Activated CD4-positive, alpha-beta T cell treated with anti-CD3 and anti-CD28 coated beads, Interleukin-2, amount 50 U/mL, for 1 hour (primary cell): Measurements from ENCODE around the gene MAP4.
"Not testable (repeated sequence)": the region's sequence is repeated elsewhere in the genome, so short reads cannot be mapped to it uniquely, and the experiment has no call there.

Experiments
- DNase-seq: peaks from one replicate; pipeline ENCODE4 v3.0.0-alpha.2; 2020

Gene MAP4

GRCh38 chr3:48013288-48013980, 2.8 kb downstream of the MAP4 start:
- DNase-seq, result no peak

DNA sequence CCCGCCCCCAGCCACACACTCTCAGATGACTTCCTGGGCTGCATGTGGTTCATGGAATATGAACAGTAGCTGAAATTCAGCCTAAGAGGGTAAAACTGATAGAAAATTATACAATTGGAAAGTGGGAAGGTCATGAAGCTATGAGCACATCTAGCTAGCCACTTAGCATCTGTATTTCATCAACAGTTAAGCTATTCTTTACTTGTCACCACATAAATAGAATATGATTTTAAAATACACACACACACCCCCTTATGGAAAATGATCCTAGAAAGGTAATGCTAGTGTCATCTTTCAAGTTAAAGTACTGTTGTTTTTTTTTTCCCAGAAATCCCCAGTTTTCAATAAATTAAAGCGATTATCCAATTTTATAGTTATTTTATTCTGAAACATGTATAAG, 3.6 kb downstream of the MAP4 start:
- no peak for DNase-seq

GRCh38 chr3:48008066-48008465, 8.2 kb downstream of the MAP4 start:
- not testable (repeated sequence) for DNase-seq

- not testable (repeated sequence) for DNase-seq
Measured at GRCh38 chr3:48007361-48007760, 8.9 kb downstream of the MAP4 start.

DNA sequence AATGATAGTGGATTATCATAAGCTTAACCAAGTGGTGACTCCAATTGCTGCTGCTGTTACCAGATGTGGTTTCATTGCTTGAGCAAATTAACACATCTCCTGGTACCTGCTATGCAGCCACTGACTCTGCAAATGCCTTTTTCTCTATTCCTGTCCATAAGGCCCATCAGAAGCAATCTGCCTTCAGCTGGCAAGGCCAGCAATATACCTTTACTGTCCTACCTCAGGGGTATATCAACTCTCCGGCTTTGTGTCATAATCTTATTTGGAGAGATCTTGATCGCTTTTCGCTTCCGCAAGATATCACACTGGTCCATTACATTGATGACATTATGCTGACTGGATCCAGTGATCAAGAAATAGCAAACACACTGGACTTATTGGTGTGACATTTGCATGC, 9.4 kb downstream of the MAP4 start:
- not testable (repeated sequence) for DNase-seq

DNA sequence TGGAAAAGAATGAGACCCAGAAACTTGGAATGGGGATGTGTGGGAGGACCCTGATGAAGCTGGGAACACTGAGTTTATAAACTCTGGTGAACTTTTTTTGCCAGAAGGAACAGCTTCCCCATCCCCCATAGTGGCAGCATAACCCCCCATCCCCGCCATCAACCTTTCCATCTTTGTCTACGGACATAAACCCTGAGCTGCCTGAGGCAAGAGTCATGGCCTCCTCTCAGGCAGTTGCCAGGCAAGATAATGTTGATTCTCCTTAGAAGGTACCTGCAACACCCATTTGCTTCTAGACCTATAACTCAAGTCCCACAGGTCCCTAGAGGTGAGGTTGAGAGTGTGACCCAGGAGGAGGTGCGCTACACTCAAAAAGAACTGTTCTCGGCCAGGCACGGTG, 11.5 kb downstream of the MAP4 start:
- no peak for DNase-seq

DNA sequence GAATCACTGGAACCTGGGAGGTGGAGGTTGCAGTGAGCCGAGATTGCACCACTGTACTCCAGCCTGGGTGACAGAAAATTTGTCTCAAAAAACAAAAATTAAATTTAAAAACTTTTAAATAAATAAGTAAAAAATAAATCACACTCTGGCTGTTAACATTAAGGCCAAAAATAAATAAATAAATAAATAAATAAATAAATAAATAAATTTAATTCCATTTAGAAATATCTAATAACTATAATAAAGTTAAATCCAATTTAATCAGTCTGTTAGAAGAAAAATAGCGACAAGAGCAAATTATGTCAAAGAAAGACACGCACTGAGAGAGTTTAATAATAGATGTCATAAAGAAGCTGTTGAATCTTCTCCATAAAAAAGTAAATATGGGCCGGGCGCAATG, 13.4 kb downstream of the MAP4 start:
- no peak for DNase-seq

GRCh38 chr3:48001991-48002390, 14.2 kb downstream of the MAP4 start:
- DNase-seq, result no peak

DNA sequence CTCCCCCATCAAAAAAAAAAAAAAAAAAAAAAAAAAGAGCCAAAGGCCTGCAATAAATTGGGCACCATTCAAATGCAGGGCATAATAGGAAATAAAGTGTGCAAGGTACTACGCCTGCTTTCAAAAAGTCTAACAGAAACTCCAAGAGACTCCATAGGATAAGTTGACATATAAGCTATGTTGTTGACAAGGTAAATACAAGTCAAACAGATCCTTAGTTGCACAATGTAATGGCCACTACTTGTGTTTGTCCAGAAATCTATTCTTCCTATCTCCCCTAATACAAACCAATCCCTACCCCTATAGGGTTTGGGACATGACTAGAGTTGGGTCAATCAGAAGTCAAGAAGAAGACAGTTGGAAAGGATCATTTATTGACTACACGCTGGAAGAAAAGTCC, 16.0 kb downstream of the MAP4 start:
- no peak for DNase-seq

DNA sequence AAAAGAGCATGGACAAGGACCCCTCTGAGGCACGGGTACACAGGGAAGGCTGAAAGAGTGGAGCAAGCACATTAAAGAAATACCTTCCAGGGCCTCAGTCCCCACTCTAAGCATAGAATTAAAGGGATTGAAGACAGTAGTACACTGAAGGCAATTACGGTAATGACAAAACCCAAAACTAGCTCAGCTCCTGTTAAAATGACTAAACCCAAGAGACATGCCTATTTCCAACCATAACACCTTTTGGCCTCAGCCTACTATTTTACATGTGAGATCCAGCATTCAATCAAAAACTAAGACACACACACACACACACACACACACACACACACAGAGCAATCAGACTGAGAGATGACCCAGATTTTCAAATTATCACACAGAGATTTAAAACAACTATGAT, 19.8 kb downstream of the MAP4 start:
- DNase-seq, result no peak

- no peak for DNase-seq
Measured at GRCh38 chr3:47994180-47994579, 22.0 kb downstream of the MAP4 start.

DNA sequence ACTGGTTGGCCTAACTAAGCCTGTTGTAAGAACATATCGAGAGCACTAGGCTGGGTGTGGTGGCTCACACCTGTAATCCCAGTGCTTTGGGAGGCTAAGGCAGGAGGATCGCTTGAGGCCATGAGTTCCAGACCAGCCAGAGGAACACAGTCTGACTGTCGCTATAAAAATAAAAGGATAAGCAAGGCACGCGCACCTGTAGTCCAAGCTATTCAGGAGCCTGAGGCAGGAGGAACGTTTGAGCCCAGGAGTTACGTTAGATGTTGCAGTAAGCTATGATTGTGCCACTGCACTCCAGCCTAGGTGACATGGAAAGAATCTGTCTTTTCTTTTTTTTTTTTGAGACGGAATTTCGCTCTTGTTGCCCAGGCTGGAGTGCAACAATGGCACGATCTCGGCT, 24.9 kb downstream of the MAP4 start:
- DNase-seq, result no peak

DNA sequence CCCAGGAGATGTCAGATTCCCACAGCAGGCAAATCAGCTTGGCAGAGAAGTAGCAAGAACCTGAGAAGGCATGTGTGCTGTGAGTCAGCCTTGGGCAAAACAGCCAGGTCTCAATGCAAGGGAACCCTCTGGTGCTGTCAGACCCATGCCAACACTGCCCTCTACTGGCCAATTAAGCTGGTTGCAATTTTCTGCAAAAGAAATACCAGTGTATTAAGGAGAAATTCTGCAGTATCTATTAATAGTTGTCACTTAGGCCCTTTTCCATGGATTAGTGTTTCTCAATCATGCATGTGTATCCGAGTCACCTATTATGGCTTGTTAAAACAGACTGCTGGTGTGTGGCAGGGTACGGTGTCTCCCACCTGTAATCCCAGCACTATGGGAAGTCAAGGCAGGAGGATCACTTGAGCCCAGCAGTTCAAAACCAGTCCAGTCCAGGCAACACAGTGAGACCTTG, 26.2 kb downstream of the MAP4 start:
- DNase-seq, result peak; percentile 65

DNA sequence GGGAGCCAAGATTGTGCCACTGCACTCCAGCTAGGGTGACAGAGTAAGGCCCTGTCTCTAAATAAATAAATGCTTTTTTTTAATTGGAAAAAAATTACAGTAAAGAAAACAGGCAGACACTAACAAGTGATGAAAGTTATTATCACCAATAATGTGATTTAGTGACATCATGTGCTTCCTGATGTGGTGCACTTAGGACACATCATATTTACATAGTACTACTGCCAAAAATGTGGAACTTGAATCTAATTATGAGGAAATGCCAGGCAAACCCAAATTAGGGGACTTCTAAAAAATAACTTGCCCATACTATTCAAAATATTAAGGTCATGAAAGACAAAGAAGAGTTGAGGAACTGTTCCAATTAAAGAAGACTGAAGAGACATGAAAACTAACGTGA, 30.8 kb downstream of the MAP4 start:
- no peak for DNase-seq

DNA sequence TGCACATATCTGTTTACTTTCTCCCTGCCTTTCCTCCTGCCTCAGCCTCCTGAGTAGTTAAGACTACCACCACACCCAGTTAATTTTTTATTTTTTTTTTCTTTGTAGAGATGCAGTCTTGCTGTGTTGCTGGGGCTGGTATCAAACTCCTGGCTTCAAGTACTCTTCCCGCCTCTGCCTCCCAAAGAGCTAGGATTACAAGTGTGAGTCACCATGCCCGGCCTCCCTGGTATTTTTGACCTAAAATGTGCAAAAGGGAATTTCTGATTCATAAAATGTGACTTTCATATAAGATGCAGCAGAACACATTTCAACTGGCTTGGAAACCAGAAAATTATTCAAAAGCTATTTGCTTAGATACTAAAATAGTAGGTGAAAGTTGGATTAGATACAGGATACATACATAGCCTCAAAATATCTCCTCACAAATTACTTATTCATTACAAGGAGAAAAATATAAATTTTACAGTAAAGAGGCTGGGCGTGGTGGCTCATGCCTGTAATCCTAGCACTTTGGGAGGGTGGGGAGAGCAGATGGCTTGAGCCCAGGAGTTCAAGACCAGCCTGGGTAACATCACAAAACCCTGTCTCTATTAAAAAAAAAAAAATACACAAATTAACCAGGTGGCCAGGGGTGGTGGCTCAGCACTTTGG, 32.0 kb downstream of the MAP4 start:
- no peak for DNase-seq

DNA sequence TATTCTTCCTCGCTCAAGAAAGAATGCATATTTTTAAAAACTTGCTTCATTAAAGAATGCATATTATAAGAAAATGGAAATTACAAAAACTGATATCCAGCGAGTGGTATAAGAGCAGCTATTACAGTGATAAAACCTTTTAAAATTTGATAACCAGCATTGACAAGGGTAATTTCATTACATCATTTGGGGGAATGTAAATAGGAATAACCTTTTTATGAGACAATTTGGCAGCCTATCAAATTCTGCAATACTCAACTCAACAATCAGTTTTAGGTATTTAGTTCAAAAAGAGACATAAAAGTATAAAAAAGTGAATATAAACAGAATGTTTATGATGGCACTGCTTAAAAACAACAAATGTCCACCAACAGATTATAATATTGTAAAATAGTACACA, 35.4 kb downstream of the MAP4 start:
- no peak for DNase-seq

DNA sequence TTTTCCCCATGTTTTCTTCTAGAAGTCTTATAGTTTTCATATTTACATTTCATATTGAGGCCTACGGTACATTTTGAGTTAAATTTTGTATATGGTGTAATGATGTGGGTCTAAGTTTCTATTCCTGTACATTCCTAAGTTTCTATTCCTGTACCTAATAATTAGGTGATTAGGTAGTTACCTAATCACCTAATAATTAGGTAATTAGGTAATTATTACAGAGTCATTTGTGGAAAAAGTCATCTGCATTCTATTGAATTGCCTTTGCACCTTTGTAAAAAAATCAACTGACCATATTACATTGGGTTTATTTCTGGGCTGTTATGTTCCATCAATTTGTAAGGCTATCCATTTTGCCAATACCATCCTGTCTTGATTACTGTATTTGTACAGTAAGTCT, 37.1 kb downstream of the MAP4 start:
- DNase-seq, result no peak

DNA sequence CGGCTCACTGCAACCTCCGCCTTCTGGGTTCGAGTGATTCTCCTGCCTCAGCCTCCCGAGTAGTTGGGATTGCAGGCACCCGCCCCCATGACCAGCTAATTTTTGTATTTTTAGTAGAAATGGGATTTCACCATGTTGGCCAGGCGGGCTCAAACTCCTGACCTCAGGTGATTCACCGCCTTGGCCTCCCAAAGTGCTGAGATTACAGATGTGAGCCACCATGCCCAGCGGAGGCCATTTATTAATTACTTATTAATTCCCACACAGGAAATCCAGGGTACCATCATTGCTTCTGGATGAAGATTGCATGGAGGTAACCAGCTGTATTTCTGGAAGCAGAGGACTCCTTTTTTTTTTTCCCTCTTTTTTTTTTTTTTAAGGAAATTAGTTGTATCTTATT, 37.8 kb downstream of the MAP4 start:
- no peak for DNase-seq

DNA sequence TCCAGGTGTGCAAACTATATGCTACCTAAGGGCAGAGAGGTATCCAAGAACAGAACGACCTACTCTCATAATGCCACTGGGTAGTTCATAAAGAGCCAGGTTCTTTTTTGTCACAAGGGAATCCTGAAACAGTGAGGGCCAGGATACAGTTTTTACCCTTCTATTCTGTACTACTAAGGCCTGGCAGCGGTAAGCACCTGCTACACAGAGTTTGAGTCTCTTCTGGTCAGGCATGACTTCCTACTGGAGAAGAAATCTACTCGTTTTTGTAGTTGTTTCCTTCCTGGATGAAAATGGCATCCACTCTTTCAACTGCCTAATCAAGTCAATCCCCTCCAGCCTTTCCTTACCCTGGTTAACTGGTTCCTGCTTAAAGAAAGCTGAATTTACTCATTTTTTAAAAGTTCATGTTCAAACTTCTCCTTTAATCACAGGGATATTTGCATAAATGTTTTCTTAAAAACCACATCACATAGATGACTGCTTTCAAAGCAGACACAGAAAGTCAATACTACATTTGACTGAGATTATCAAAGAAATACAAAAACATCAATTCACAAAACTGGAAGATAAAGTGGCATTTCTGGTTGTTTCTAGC, 40.0 kb downstream of the MAP4 start:
- no peak for DNase-seq

DNA sequence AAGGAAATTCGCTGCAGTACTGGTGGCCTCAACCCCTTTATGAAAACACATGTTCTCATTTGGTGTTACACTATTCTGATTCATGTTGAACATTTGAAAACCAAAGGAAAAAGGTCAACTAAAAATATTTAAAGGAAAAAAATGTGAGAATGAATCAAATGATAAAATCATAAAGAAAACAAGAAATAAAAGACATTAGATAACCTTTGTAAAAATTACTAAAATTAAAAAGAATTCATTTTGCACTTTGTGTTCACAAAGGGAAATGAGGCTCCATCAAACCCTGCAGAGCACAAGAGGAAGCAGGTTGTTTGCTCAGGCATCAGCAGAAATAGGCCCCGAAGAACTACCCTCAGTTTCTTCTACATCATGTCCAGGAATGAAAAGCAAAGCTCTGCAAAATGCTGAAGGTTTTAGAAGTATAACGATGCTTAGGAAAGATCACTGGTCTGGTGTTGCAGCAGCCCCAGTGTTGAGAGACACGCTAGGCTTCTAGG, 41.2 kb downstream of the MAP4 start:
- no peak for DNase-seq

GRCh38 chr3:47971081-47971480, 45.1 kb downstream of the MAP4 start:
- DNase-seq, result no peak

- no peak for DNase-seq
Measured at GRCh38 chr3:47964740-47965139, 51.5 kb downstream of the MAP4 start.

- DNase-seq, result peak; percentile 14
Measured at GRCh38 chr3:47961815-47962606, 54.2 kb downstream of the MAP4 start.
